ENCODE results near the gene MT4. TPM values are rescaled to one million over a fixed set of nuclear protein-coding genes. Genes with fewer than 3 reads are reported as not detected.

The MT4 gene
- total and polyA plus RNA-seq, 2 donors, result 7.5 to 38.1 TPM

- H3K36me3 ChIP-seq (ENCODE audit: control insufficient read depth in 2 of 2, insufficient read depth in 2 of 2, low read length in 1 of 2), result no peaks in the 10 kb centered on the region
- DNase-seq (ENCODE audit: low read depth in 6 of 9, low spot score in 9 of 9), result no peak
- 93% methylated on average over 4 of the region's 4 CpGs for WGBS
- no peak overlapping the region for H3K27ac ChIP-seq (ENCODE audit: low read depth in 1 of 2, low read length in 1 of 2)
- no peaks in the 10 kb centered on the region for H3K4me1 ChIP-seq (ENCODE audit: control insufficient read depth in 2 of 2, insufficient read depth in 2 of 2, low read length in 2 of 2)
- H3K9me3 ChIP-seq (ENCODE audit: control insufficient read depth in 2 of 2, insufficient read depth in 1 of 2, low read length in 1 of 2), result no peaks in the 10 kb centered on the region
- H3K4me3 ChIP-seq (ENCODE audit: low read length in 2 of 2), result no peak overlapping the region
- peaks cover 2 to 23% of the 10 kb centered on the region in 2 donors for H3K27me3 ChIP-seq (ENCODE audit: control insufficient read depth in 2 of 2, insufficient read depth in 1 of 2, low read length in 1 of 2)
These were observed 32.2 kb upstream of the MT4 start for GRCh38 chr16:56532714-56533113.

GRCh38 chr16:56534847-56535383 is 30.0 kb upstream of the MT4 start:
- Histone ChIP-seq H3K4me1 (ENCODE audit: control insufficient read depth in 2 of 2, insufficient read depth in 2 of 2, low read length in 2 of 2) (no peaks in the 10 kb centered on the region), H3K27ac (ENCODE audit: low read depth in 1 of 2, low read length in 1 of 2) (no peak overlapping the region), H3K4me3 (ENCODE audit: low read length in 2 of 2) (no peak overlapping the region), H3K27me3 (ENCODE audit: control insufficient read depth in 2 of 2, insufficient read depth in 1 of 2, low read length in 1 of 2) (peaks cover 2 to 15% of the 10 kb centered on the region in 2 donors), H3K36me3 (ENCODE audit: control insufficient read depth in 2 of 2, insufficient read depth in 2 of 2, low read length in 1 of 2) (no peaks in the 10 kb centered on the region), H3K9me3 (ENCODE audit: control insufficient read depth in 2 of 2, insufficient read depth in 1 of 2, low read length in 1 of 2) (no peaks in the 10 kb centered on the region)
- 95% methylated on average over 8 of the region's 8 CpGs for WGBS
- no peak for DNase-seq (ENCODE audit: low read depth in 6 of 9, low spot score in 9 of 9)

GRCh38 chr16:56538331-56538730 is 26.5 kb upstream of the MT4 start:
- no peak for DNase-seq (ENCODE audit: low read depth in 6 of 9, low spot score in 9 of 9)
- H3K27ac ChIP-seq (ENCODE audit: low read depth in 1 of 2, low read length in 1 of 2), result no peak overlapping the region
- H3K9me3 ChIP-seq (ENCODE audit: control insufficient read depth in 2 of 2, insufficient read depth in 1 of 2, low read length in 1 of 2), result no peaks in the 10 kb centered on the region
- WGBS, result 97% methylated on average over 7 of the region's 7 CpGs
- no peak overlapping the region for H3K4me3 ChIP-seq (ENCODE audit: low read length in 2 of 2)
- H3K4me1 ChIP-seq (ENCODE audit: control insufficient read depth in 2 of 2, insufficient read depth in 2 of 2, low read length in 2 of 2), result no peaks in the 10 kb centered on the region
- H3K27me3 ChIP-seq (ENCODE audit: control insufficient read depth in 2 of 2, insufficient read depth in 1 of 2, low read length in 1 of 2), result peaks cover 2 to 14% of the 10 kb centered on the region in 2 donors
- H3K36me3 ChIP-seq (ENCODE audit: control insufficient read depth in 2 of 2, insufficient read depth in 2 of 2, low read length in 1 of 2), result no peaks in the 10 kb centered on the region

DNA sequence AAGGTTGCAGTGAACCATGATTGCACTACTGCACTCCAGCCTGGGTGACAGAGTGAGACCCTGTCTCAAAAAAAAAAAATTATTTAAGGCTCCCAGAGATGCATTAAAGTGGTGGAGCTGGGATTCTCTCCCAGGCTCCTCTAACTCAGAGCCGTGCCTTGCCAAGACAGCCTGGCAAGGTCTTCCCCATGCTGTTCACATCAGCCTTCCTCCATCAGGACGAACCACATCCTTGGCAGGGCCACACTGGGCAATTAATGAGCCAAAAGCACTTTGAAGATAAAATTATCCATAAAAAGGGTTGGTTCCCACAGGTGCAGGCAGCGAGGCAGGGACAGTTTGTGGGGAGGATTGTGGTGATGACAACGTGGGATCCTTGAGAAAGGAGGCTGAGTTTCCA is 25.2 kb upstream of the MT4 start:
- peaks cover 2 to 9% of the 10 kb centered on the region in 2 donors for H3K27me3 ChIP-seq (ENCODE audit: control insufficient read depth in 2 of 2, insufficient read depth in 1 of 2, low read length in 1 of 2)
- no peak overlapping the region for H3K4me3 ChIP-seq (ENCODE audit: low read length in 2 of 2)
- H3K9me3 ChIP-seq (ENCODE audit: control insufficient read depth in 2 of 2, insufficient read depth in 1 of 2, low read length in 1 of 2), result no peaks in the 10 kb centered on the region
- WGBS, result 75% methylated on average over 4 of the region's 4 CpGs
- H3K4me1 ChIP-seq (ENCODE audit: control insufficient read depth in 2 of 2, insufficient read depth in 2 of 2, low read length in 2 of 2), result no peaks in the 10 kb centered on the region
- no peak overlapping the region for H3K27ac ChIP-seq (ENCODE audit: low read depth in 1 of 2, low read length in 1 of 2)
- no peaks in the 10 kb centered on the region for H3K36me3 ChIP-seq (ENCODE audit: control insufficient read depth in 2 of 2, insufficient read depth in 2 of 2, low read length in 1 of 2)
- DNase-seq (ENCODE audit: low read depth in 6 of 9, low spot score in 9 of 9), result no peak

GRCh38 chr16:56542039-56542438 is 22.8 kb upstream of the MT4 start:
- 39% methylated on average over 2 of the region's 2 CpGs for WGBS
- H3K4me3 ChIP-seq (ENCODE audit: low read length in 2 of 2), result no peak overlapping the region
- no peak for DNase-seq (ENCODE audit: low read depth in 6 of 9, low spot score in 9 of 9)
- H3K4me1 ChIP-seq (ENCODE audit: control insufficient read depth in 2 of 2, insufficient read depth in 2 of 2, low read length in 2 of 2), result peaks cover under 1 to 2% of the 10 kb centered on the region in 2 donors
- no peak overlapping the region for H3K27ac ChIP-seq (ENCODE audit: low read depth in 1 of 2, low read length in 1 of 2)
- H3K27me3 ChIP-seq (ENCODE audit: control insufficient read depth in 2 of 2, insufficient read depth in 1 of 2, low read length in 1 of 2), result peaks cover 0 to 5% of the 10 kb centered on the region in 2 donors
- H3K9me3 ChIP-seq (ENCODE audit: control insufficient read depth in 2 of 2, insufficient read depth in 1 of 2, low read length in 1 of 2), result no peaks in the 10 kb centered on the region
- H3K36me3 ChIP-seq (ENCODE audit: control insufficient read depth in 2 of 2, insufficient read depth in 2 of 2, low read length in 1 of 2), result no peaks in the 10 kb centered on the region

DNA sequence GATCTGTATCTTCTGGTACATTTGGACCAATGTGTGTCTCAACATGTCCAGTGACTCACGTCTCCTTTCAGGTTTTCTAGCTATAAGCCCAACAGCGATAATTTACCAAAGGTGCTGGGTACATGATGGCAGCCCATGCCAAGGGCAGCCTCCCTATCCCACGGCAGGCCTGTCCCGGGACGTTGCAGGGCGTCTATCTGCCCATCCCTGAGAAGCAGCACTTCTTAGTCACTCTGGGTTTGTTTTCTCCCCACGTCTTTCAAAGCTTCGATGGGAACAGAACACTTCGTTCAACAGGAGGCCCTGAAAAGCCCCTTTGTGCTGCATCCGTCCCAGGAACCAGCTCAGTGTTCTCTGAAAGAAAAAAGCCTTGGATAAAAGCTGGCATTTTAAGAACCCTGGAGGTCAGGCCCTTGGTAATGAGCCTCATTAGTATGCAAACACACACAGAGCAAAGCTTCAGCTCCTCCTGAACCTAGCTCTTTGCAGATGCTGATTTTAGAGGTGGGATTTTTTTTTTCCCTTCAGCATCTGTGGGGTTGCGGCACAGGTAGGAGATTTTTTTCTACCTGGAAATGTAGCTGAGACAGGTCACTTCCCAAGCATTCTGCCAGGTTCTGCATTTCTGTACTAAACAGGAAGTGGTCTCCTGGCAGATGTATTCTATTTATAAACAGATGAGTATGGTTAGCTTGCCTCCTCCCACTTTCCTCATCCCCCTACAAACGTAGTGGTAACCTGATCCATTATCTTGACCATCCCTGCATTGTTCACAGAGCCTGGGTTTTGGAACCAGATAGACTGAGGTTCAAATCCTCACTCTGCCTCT is 17.5 kb upstream of the MT4 start:
- WGBS, result 69% methylated on average over 12 of the region's 12 CpGs
- Histone ChIP-seq H3K27me3 (ENCODE audit: control insufficient read depth in 2 of 2, insufficient read depth in 1 of 2, low read length in 1 of 2) (peaks cover 0 to 5% of the 10 kb centered on the region in 2 donors), H3K4me1 (ENCODE audit: control insufficient read depth in 2 of 2, insufficient read depth in 2 of 2, low read length in 2 of 2) (peaks cover 10 to 11% of the 10 kb centered on the region in 2 donors), H3K36me3 (ENCODE audit: control insufficient read depth in 2 of 2, insufficient read depth in 2 of 2, low read length in 1 of 2) (no peaks in the 10 kb centered on the region), H3K27ac (ENCODE audit: low read depth in 1 of 2, low read length in 1 of 2) (no peak overlapping the region), H3K4me3 (ENCODE audit: low read length in 2 of 2) (no peak overlapping the region), H3K9me3 (ENCODE audit: control insufficient read depth in 2 of 2, insufficient read depth in 1 of 2, low read length in 1 of 2) (no peaks in the 10 kb centered on the region)
- peak in 6 of 9 donors; percentile 1 to 44 (median 7) for DNase-seq (ENCODE audit: low read depth in 6 of 9, low spot score in 9 of 9)

DNA sequence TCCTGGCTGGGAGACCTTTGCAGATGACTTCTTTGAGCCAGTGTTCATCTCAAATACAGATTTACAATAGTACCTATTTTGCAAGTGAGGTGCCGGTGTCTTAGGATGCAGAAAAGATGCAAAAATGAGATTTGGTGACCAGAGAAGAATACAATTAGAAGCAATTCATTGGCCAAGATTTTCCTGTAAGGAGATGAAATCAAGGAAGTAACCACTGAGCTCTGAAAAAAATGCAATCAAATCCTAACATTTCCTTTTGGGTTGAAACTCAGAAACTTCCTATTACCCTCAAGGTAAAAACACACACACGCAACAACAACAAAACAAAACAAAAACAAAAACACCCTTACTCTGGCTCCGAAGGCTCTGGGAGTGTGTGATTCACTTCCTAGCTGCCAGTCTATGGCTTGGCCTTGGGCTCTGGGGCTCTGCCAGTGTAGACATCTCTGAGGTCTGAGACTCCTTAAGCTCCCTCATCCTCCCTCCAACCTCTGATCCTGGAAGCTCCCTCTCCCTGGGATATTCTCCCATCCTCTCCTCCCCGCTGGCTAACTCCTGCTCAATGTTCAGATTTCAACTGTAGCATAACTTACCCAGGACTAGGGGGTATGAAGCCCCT is 16.8 kb upstream of the MT4 start:
- H3K9me3 ChIP-seq (ENCODE audit: control insufficient read depth in 2 of 2, insufficient read depth in 1 of 2, low read length in 1 of 2), result no peaks in the 10 kb centered on the region
- no peak overlapping the region for H3K27ac ChIP-seq (ENCODE audit: low read depth in 1 of 2, low read length in 1 of 2)
- no peak for DNase-seq (ENCODE audit: low read depth in 6 of 9, low spot score in 9 of 9)
- H3K27me3 ChIP-seq (ENCODE audit: control insufficient read depth in 2 of 2, insufficient read depth in 1 of 2, low read length in 1 of 2), result peaks cover 0 to 2% of the 10 kb centered on the region in 2 donors
- 94% methylated on average over 4 of the region's 4 CpGs for WGBS
- no peaks in the 10 kb centered on the region for H3K36me3 ChIP-seq (ENCODE audit: control insufficient read depth in 2 of 2, insufficient read depth in 2 of 2, low read length in 1 of 2)
- H3K4me3 ChIP-seq (ENCODE audit: low read length in 2 of 2), result no peak overlapping the region
- H3K4me1 ChIP-seq (ENCODE audit: control insufficient read depth in 2 of 2, insufficient read depth in 2 of 2, low read length in 2 of 2), result peaks cover 10 to 11% of the 10 kb centered on the region in 2 donors

GRCh38 chr16:56549161-56549560 is 15.7 kb upstream of the MT4 start:
- no peaks in the 10 kb centered on the region for H3K36me3 ChIP-seq (ENCODE audit: control insufficient read depth in 2 of 2, insufficient read depth in 2 of 2, low read length in 1 of 2)
- H3K4me3 ChIP-seq (ENCODE audit: low read length in 2 of 2), result no peak overlapping the region
- H3K9me3 ChIP-seq (ENCODE audit: control insufficient read depth in 2 of 2, insufficient read depth in 1 of 2, low read length in 1 of 2), result no peaks in the 10 kb centered on the region
- no peak for DNase-seq (ENCODE audit: low read depth in 6 of 9, low spot score in 9 of 9)
- H3K4me1 ChIP-seq (ENCODE audit: control insufficient read depth in 2 of 2, insufficient read depth in 2 of 2, low read length in 2 of 2), result peaks cover 10 to 11% of the 10 kb centered on the region in 2 donors
- H3K27ac ChIP-seq (ENCODE audit: low read depth in 1 of 2, low read length in 1 of 2), result no peak overlapping the region
- H3K27me3 ChIP-seq (ENCODE audit: control insufficient read depth in 2 of 2, insufficient read depth in 1 of 2, low read length in 1 of 2), result peaks cover 0 to 2% of the 10 kb centered on the region in 2 donors

DNA sequence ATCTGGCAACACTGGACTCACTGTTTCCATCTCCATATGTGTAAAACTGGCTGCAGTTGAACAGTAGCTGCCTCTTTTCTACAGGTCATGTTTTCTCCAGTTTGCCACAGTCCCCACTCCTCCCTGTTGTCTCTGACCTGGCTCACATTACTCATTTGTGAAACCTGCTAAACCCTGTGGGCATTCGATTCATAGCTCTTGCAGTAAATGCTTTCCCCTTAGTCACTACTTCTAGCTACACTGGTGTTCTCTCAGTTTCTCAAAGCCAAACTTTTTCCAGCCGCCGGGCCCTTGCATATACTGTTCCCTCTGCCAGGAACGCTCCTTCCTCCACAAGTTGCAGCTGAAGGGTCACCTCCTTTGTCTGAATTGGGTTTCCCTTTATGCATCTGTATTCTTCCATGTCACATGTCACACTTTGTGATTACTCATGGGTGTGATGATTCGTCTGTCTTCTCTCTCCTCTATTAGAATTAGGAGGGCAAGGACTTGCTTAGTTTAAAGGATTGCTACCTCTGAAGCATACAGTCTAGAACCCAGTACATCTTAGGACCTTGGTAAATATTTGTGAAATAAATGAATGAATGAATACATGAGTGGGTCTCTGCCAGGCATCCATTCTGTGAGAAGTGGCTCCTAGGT is 15.0 kb upstream of the MT4 start:
- no peak overlapping the region for H3K4me3 ChIP-seq (ENCODE audit: low read length in 2 of 2)
- peaks cover 0 to 2% of the 10 kb centered on the region in 2 donors for H3K27me3 ChIP-seq (ENCODE audit: control insufficient read depth in 2 of 2, insufficient read depth in 1 of 2, low read length in 1 of 2)
- no peak for DNase-seq (ENCODE audit: low read depth in 6 of 9, low spot score in 9 of 9)
- H3K9me3 ChIP-seq (ENCODE audit: control insufficient read depth in 2 of 2, insufficient read depth in 1 of 2, low read length in 1 of 2), result no peaks in the 10 kb centered on the region
- WGBS, result 95% methylated on average over 5 of the region's 5 CpGs
- peaks cover 10 to 11% of the 10 kb centered on the region in 2 donors for H3K4me1 ChIP-seq (ENCODE audit: control insufficient read depth in 2 of 2, insufficient read depth in 2 of 2, low read length in 2 of 2)
- H3K27ac ChIP-seq (ENCODE audit: low read depth in 1 of 2, low read length in 1 of 2), result no peak overlapping the region
- H3K36me3 ChIP-seq (ENCODE audit: control insufficient read depth in 2 of 2, insufficient read depth in 2 of 2, low read length in 1 of 2), result no peaks in the 10 kb centered on the region

Data from thymus (tissue), 11 donors.